ENCODE results near the gene TMA7B. TPM values are rescaled to one million over a fixed set of nuclear protein-coding genes. Genes with fewer than 3 reads are reported as not detected.

The TMA7B gene
- total RNA-seq, 4 donors from 2014 or later: not detected

GRCh38 chr22:39996732-39997131 lies 36.5 kb downstream of the TMA7B start:
- no peak for DNase-seq
- Histone ChIP-seq H3K4me1 (peaks cover 3 to 46% (median 11%) of the 10 kb centered on the region in 4 donors), H3K36me3 (no peaks in the 10 kb centered on the region), H3K9me3 (no peaks in the 10 kb centered on the region), H3K27me3 (no peaks in the 10 kb centered on the region), H3K4me3 (peak overlapping the region in 2 of 4 donors; percentile 64 to 76), H3K27ac (peak overlapping the region in 2 of 4 donors; percentile 87 to 89)
- TF ChIP-seq, protein P1, sequence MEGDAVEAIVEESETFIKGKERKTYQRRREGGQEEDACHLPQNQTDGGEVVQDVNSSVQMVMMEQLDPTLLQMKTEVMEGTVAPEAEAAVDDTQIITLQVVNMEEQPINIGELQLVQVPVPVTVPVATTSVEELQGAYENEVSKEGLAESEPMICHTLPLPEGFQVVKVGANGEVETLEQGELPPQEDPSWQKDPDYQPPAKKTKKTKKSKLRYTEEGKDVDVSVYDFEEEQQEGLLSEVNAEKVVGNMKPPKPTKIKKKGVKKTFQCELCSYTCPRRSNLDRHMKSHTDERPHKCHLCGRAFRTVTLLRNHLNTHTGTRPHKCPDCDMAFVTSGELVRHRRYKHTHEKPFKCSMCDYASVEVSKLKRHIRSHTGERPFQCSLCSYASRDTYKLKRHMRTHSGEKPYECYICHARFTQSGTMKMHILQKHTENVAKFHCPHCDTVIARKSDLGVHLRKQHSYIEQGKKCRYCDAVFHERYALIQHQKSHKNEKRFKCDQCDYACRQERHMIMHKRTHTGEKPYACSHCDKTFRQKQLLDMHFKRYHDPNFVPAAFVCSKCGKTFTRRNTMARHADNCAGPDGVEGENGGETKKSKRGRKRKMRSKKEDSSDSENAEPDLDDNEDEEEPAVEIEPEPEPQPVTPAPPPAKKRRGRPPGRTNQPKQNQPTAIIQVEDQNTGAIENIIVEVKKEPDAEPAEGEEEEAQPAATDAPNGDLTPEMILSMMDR (IDR thresholded peaks at IDR 0.05): no peak
- TF ChIP-seq POLR2A (IDR thresholded peaks at IDR 0.05): no peak

GRCh38 chr22:39997421-39997820 lies 37.2 kb downstream of the TMA7B start:
- Histone ChIP-seq H3K4me3 (peak overlapping the region in 1 of 4 donors; percentile 64), H3K27me3 (no peaks in the 10 kb centered on the region), H3K27ac (peak overlapping the region in 3 of 4 donors; percentile 57 to 83 (median 63)), H3K36me3 (no peaks in the 10 kb centered on the region), H3K4me1 (peaks cover 3 to 42% (median 11%) of the 10 kb centered on the region in 4 donors), H3K9me3 (no peaks in the 10 kb centered on the region)
- no peak for DNase-seq
- no peak for TF ChIP-seq POLR2A (IDR thresholded peaks at IDR 0.05)
- TF ChIP-seq, protein P1 (IDR thresholded peaks at IDR 0.05): no peak

DNA sequence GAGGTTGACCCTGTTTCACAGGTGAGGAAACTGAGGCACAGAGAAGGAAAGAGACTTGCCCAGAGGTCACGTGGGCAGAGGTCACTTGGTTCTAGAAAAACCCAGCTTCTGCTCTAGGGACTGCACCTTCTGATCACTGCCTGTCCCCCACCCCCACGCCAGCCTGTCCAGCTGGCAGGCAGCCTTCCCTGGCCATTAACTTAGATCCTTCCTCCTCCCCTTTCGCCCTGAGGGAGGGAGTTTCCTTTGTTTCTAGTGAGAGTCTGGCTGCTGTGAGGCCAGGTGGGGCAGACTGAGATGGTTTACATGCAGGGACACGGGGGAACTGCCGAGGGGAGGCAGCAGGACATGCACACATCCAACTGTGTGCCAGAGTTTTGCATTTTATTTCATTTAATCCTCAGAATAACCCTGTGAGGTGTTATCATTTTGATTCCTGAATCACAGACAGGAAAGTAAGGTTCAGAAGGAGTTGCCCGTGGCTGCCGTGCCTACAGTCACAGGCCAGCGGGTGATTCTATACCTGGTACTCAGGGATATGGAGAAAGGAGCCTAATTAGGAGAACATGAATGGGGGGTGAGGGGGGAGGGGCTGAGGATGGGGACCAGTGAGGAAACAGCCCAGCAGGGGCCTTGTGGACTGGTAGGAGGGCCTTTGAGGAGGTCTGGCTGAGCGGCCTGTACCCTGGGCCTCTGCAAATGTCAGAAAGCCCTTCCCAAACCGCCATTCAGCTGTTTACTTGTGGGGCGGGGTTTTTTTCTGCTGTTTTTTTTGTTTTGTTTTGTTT lies 37.9 kb downstream of the TMA7B start:
- TF ChIP-seq POLR2A (IDR thresholded peaks at IDR 0.05): no peak
- TF ChIP-seq, protein P1 (IDR thresholded peaks at IDR 0.05): peak in 1 of 6 experiments; percentile 7
- peak overlapping the region in 1 of 4 donors; percentile 64 for H3K4me3 ChIP-seq

DNA sequence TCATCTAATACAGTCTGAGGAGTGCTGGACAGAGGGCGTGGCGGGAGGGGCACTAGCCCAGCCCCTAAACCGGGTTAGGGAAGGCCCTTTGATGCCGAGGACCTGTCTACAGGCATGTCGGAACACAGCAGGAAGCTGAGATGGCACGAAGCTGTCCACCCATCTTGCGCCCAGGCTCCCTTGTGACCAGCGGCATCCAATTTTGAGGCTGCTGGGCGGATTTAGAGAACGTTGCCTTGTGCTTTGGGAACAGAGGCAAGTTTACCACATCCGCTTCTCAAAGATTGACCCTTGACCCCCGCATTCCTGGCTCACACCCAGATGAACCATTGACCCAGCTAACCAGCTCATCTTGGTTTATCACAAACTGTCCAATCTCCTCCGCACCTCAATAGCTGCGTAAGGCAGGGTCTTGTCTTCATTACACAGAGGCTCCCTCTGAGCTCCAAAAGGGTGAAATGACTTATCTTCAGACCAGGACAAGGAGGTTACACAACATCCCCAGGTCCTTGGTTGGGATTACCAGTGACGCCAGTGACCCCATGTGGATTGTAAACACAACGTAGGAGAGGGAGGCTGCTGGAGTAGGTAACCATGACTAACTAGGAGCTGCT lies 39.1 kb downstream of the TMA7B start:
- H3K36me3 ChIP-seq: no peaks in the 10 kb centered on the region
- peak overlapping the region in 1 of 4 donors; percentile 6 for H3K4me3 ChIP-seq
- H3K27ac ChIP-seq: peak overlapping the region in 3 of 4 donors; percentile 57 to 83 (median 66)
- H3K9me3 ChIP-seq: no peaks in the 10 kb centered on the region
- H3K27me3 ChIP-seq: no peaks in the 10 kb centered on the region
- TF ChIP-seq, protein P1 (IDR thresholded peaks at IDR 0.05): peak in 1 of 6 experiments; percentile 38
- TF ChIP-seq POLR2A (IDR thresholded peaks at IDR 0.05): no peak
- peaks cover 3 to 42% (median 8%) of the 10 kb centered on the region in 4 donors for H3K4me1 ChIP-seq
- peak in 2 of 3 donors; percentile 86 for DNase-seq

More for the DNA sequence above, 37.9 kb downstream of the TMA7B start:
- Histone ChIP-seq H3K27ac (peak overlapping the region in 3 of 4 donors; percentile 57 to 83 (median 63)), H3K4me1 (peaks cover 3 to 42% (median 11%) of the 10 kb centered on the region in 4 donors), H3K9me3 (no peaks in the 10 kb centered on the region), H3K36me3 (no peaks in the 10 kb centered on the region), H3K27me3 (no peaks in the 10 kb centered on the region)
- peak in 2 of 3 donors; percentile 74 to 78 for DNase-seq

DNA sequence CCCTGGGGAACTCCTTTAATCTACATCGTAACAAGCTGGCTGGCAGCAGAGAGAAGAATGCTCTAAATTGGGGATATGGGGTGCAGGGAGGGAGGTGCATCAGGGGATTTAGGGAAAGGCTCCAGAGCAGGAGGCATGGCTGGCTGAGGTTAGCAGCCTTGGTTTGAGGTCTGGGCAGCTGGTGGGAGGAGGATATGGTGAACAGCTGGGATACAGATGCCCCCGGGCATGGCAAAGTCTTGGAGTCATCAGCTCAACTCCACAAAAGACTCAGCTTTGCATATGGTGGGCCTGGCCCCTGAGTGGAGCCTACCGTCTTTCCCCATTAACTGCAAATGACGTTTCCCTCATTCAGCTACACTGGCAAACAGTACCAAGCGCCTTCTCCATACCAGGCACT lies 40.0 kb downstream of the TMA7B start:
- H3K9me3 ChIP-seq: no peaks in the 10 kb centered on the region
- H3K4me1 ChIP-seq: peaks cover 0 to 42% (median 5%) of the 10 kb centered on the region in 4 donors
- H3K4me3 ChIP-seq: peak overlapping the region in 1 of 4 donors; percentile 14
- DNase-seq: no peak
- TF ChIP-seq, protein P1 (IDR thresholded peaks at IDR 0.05): no peak
- TF ChIP-seq POLR2A (IDR thresholded peaks at IDR 0.05): no peak
- H3K36me3 ChIP-seq: no peaks in the 10 kb centered on the region
- no peaks in the 10 kb centered on the region for H3K27me3 ChIP-seq
- peak overlapping the region in 3 of 4 donors; percentile 36 to 83 (median 66) for H3K27ac ChIP-seq

Measured in Peyer's patch (tissue), 4 donors.